SH-SY5Y (cell line): ENCODE measurements around the gene KIAA1217.

Experiments used
- GATA2 ChIP-seq: IDR thresholded peaks from 2 replicates; pipeline ENCODE4 v1.6.1; 2011; ENCODE audit warnings: mild to moderate bottlenecking, low read depth, low read length
- GATA3 ChIP-seq: IDR thresholded peaks from 2 replicates; pipeline ENCODE4 v1.6.1; 2011; ENCODE audit warnings: low read depth, mild to moderate bottlenecking, low read length, moderate library complexity

DNA sequence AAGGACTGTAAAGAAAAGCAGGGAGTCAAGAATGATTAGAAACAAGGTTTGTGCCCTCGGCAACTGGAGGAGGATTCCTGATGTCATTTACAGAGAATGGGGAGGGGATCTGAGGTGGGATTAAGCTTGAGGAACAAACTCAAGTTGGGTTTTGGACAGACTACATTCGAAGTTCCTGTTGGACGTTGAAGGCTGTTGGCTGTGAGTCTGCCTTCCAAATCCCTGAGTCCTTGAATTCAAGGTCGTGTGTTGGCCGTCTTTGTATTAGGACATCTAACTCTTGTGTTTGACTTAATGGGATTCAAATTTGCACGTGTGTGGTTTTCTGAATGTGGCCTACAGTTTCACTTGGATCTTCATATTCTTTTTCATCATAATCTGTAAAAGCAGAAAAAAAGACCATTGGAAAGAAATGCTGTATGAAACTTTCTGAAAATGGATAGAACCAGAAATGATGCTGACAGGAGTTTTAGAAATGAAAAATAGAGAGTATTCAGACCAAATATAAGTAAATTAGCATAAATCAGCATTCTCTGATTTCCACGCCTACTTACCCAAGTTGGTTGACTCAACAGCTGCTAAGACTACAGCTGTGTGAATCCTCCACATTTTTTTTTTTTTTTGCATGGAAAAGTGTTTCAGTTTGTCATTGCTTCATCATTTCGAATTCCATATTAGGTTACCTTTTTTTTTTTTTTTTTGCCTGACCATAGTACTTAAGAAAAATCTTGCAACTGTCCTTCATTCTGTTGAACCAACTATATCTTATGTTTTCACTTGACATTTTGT lies 94.8 kb downstream of the KIAA1217 start:
- no peak for TF ChIP-seq GATA3
- TF ChIP-seq GATA2, result no peak
